NOMO-1 treated with dmso at 0.1 percent for 144 hours (cell line): ENCODE results near the gene ACTL8.

Experiments
- DNase-seq: peaks from one replicate; lab custom pipeline; 2025; ENCODE audit not compliant: unreplicated experiment; lab: John Stamatoyannopoulos, UW

Gene ACTL8

GRCh38 chr1:17839641-17840196 lies 84.6 kb downstream of the ACTL8 start:
- DNase-seq, result no peak

GRCh38 chr1:17841944-17842343 lies 86.8 kb downstream of the ACTL8 start:
- DNase-seq, result no peak

- no peak for DNase-seq
These were observed 87.6 kb downstream of the ACTL8 start for GRCh38 chr1:17842686-17843085.

- DNase-seq, result no peak
These were observed 89.2 kb downstream of the ACTL8 start for GRCh38 chr1:17844185-17844826.

GRCh38 chr1:17845583-17845982 lies 90.5 kb downstream of the ACTL8 start:
- DNase-seq, result no peak

- no peak for DNase-seq
These were observed 91.2 kb downstream of the ACTL8 start for GRCh38 chr1:17846341-17846740.

GRCh38 chr1:17847111-17847510 lies 92.0 kb downstream of the ACTL8 start:
- DNase-seq, result no peak

- DNase-seq, result no peak
These were observed 94.1 kb downstream of the ACTL8 start for GRCh38 chr1:17849216-17849615.

- DNase-seq, result no peak
These were observed 95.9 kb downstream of the ACTL8 start for GRCh38 chr1:17851056-17851455.

GRCh38 chr1:17852383-17852782 lies 97.2 kb downstream of the ACTL8 start:
- DNase-seq, result no peak

GRCh38 chr1:17853241-17853935 lies 98.3 kb downstream of the ACTL8 start:
- DNase-seq, result no peak

GRCh38 chr1:17856496-17857108 lies 101.5 kb downstream of the ACTL8 start:
- no peak for DNase-seq

- DNase-seq, result no peak
These were observed 102.0 kb downstream of the ACTL8 start for GRCh38 chr1:17857109-17857499.

- DNase-seq, result no peak
These were observed 102.9 kb downstream of the ACTL8 start for GRCh38 chr1:17857996-17858395.

- DNase-seq, result no peak
These were observed 105.7 kb downstream of the ACTL8 start for GRCh38 chr1:17860812-17861211.

- DNase-seq, result no peak
These were observed 106.6 kb downstream of the ACTL8 start for GRCh38 chr1:17861685-17862084.

GRCh38 chr1:17862121-17862520 lies 107.0 kb downstream of the ACTL8 start:
- no peak for DNase-seq

GRCh38 chr1:17865912-17866739 lies 111.0 kb downstream of the ACTL8 start:
- DNase-seq, result no peak

- DNase-seq, result no peak
These were observed 111.6 kb downstream of the ACTL8 start for GRCh38 chr1:17866740-17867029.

- DNase-seq, result no peak
These were observed 112.3 kb downstream of the ACTL8 start for GRCh38 chr1:17867470-17867869.

GRCh38 chr1:17869815-17870214 lies 114.7 kb downstream of the ACTL8 start:
- no peak for DNase-seq
